Stimulated activated CD4-positive, alpha-beta T cell treated with anti-CD3 and anti-CD28 coated beads, TNF-alpha, amount 100 ng/mL, for 1 hour (primary cell): ENCODE measurements around the gene PROB1.
"Not testable (repeated sequence)": the region's sequence is repeated elsewhere in the genome, so short reads cannot be mapped to it uniquely, and the experiment has no call there.

Experiments
- DNase-seq, 3 donors: peaks; one replicate each; pipeline ENCODE4 v3.0.0-alpha.2; 2020; ENCODE audit warnings: low read depth in 3 of 3, low spot score in 1 of 3

The PROB1 gene

GRCh38 chr5:139381837-139382761 is 12.8 kb downstream of the PROB1 start:
- DNase-seq = no peak

- no peak for DNase-seq
These were observed 15.1 kb downstream of the PROB1 start for GRCh38 chr5:139379626-139380449.

GRCh38 chr5:139378941-139379361 is 16.0 kb downstream of the PROB1 start:
- no peak for DNase-seq

GRCh38 chr5:139378101-139378825 is 16.6 kb downstream of the PROB1 start:
- DNase-seq = no peak

- DNase-seq = no peak
These were observed 17.7 kb downstream of the PROB1 start for GRCh38 chr5:139377226-139377625.

- no peak for DNase-seq
These were observed 18.5 kb downstream of the PROB1 start for GRCh38 chr5:139376364-139376763.

GRCh38 chr5:139374909-139375308 is 20.0 kb downstream of the PROB1 start:
- DNase-seq = no peak

GRCh38 chr5:139371482-139372435 is 23.1 kb downstream of the PROB1 start:
- no peak for DNase-seq

- DNase-seq = no peak
These were observed 25.7 kb downstream of the PROB1 start for GRCh38 chr5:139369181-139369580.

GRCh38 chr5:139368613-139369012 is 26.3 kb downstream of the PROB1 start:
- no peak for DNase-seq

GRCh38 chr5:139364466-139364865 is 30.4 kb downstream of the PROB1 start:
- no peak for DNase-seq

- no peak for DNase-seq
These were observed 31.0 kb downstream of the PROB1 start for GRCh38 chr5:139363937-139364336.

GRCh38 chr5:139361835-139362429 is 33.0 kb downstream of the PROB1 start:
- no peak for DNase-seq

- no peak for DNase-seq
These were observed 34.5 kb downstream of the PROB1 start for GRCh38 chr5:139360384-139360783.

GRCh38 chr5:139358064-139358463 is 36.8 kb downstream of the PROB1 start:
- DNase-seq = no peak

- not testable (repeated sequence) for DNase-seq
These were observed 39.0 kb downstream of the PROB1 start for GRCh38 chr5:139355900-139356299.

- no peak for DNase-seq
These were observed 40.7 kb downstream of the PROB1 start for GRCh38 chr5:139354186-139354585.

GRCh38 chr5:139347863-139348262 is 47.0 kb downstream of the PROB1 start:
- DNase-seq = not testable (repeated sequence)

- DNase-seq = not testable (repeated sequence)
These were observed 49.5 kb downstream of the PROB1 start for GRCh38 chr5:139345442-139345841.

- DNase-seq = no peak
These were observed 50.7 kb downstream of the PROB1 start for GRCh38 chr5:139344177-139344576.
